Stomach (tissue), 9 donors: ENCODE results near the gene FUBP1. TPM values are rescaled to one million over a fixed set of nuclear protein-coding genes. Genes with fewer than 3 reads are reported as not detected.

Experiments used
- DNase-seq, 2 donors: peaks; one replicate each; pipeline versions ENCODE4 v3.0.0 to v3.0.0-alpha.2; 2013 to 2019
- H3K27ac ChIP-seq, 5 donors: fragments of 200-600 bp in 4 of 5; sonication (generic) in 4 of 5; one replicate each; pipeline ENCODE4 v1.5.1; 2013 to 2019; ENCODE audit warnings: mild to moderate bottlenecking in 1 of 5, moderate library complexity in 1 of 5
- H3K27me3 ChIP-seq, 3 donors: fragments of 200-600 bp; sonication (generic); one replicate each; pipeline ENCODE4 v1.5.1; 2017 to 2019; ENCODE audit warnings: mixed run types in 1 of 3
- H3K36me3 ChIP-seq, 4 donors: fragments of 200-600 bp; sonication (generic); 1 replicate in 3 of 4; 2 replicates in 1 of 4; pipeline ENCODE4 v1.5.1; 2016 to 2019
- H3K4me1 ChIP-seq, 4 donors: fragments of 200-600 bp; sonication (generic); one replicate each; pipeline ENCODE4 v1.5.1; 2016 to 2019
- H3K4me3 ChIP-seq, 4 donors: fragments of 200-600 bp; sonication (generic) in 3 of 4; one replicate each; pipeline ENCODE4 v1.5.1; 2016 to 2019; ENCODE audit warnings: mild to moderate bottlenecking in 1 of 4
- H3K9me3 ChIP-seq, 4 donors: fragments of 200-600 bp; sonication (generic); one replicate each; pipeline ENCODE4 v1.5.1; 2016 to 2019
- EP300 ChIP-seq: sonication (generic); formaldehyde crosslinking; IDR thresholded peaks from one replicate; pipeline ENCODE4 v1.6.1; 2017; ENCODE audit warnings: antibody characterized with exemption
- POLR2A ChIP-seq, 4 donors: fragments of 450-650 bp; IDR thresholded peaks; one replicate each; pipeline ENCODE4 v1.6.1; 2016; ENCODE audit warnings: antibody characterized with exemption in 4 of 4, control low read depth in 2 of 4, mild to moderate bottlenecking in 1 of 4, moderate library complexity in 1 of 4
- POLR2AphosphoS5 ChIP-seq, 3 donors: sonication (generic); formaldehyde crosslinking; IDR thresholded peaks; one replicate each; pipeline ENCODE4 v1.6.1; 2016; ENCODE audit warnings: antibody characterized with exemption in 3 of 3
- WGBS, 5 donors: extraction: QIAGEN DNeasy Blood & Tissue Kit in 3 of 5; methylation state at CpG; one replicate each; pipeline versions ENCODE4 v1.1.5 to v1.1.7; 2013 to 2018; 5-methylcytosine and 5-hydroxymethylcytosine counted together
- intact Hi-C: fragments of 100-400 bp; cut with DNase I; formaldehyde crosslinking; loops from one replicate; pipeline ENCODE4 v1.15.1; 2023; ENCODE audit warnings: low total_unique reads
- polyA plus RNA-seq, 3 donors: library from polyadenylated mRNA; stranded (reverse); fragments of 200-250 nt; gene quantifications; one replicate each; pipeline ENCODE4 v1.2.3, GENCODE V29; 2013
- total RNA-seq, 5 donors: library from RNA; depleted of rRNA; stranded (reverse); fragments of >200 nt; gene quantifications; one replicate each; pipeline versions ENCODE4 v1.1.0 to v1.2.3, GENCODE V29; 2014 to 2016
- TF ChIP-seq, protein P1 (sequence below), 7 experiments: fragments of 450-650 bp in 4 of 7; fragments of 200-600 bp in 3 of 7; sonication (generic) in 3 of 7; IDR thresholded peaks; one replicate each; pipeline ENCODE4 v1.5.1; 2016 to 2019; ENCODE audit warnings: antibody characterized with exemption in 7 of 7, control low read depth in 2 of 7, mild to moderate bottlenecking in 1 of 7
- donor health status: healthy with polysubstance abuse.
- donor health status: Bipolar disorder and iron deficiency.
- donor health status: healthy.

Gene FUBP1
- total and polyA plus RNA-seq, 8 donors, result 25.6 to 394 (median 54.4) TPM

DNA sequence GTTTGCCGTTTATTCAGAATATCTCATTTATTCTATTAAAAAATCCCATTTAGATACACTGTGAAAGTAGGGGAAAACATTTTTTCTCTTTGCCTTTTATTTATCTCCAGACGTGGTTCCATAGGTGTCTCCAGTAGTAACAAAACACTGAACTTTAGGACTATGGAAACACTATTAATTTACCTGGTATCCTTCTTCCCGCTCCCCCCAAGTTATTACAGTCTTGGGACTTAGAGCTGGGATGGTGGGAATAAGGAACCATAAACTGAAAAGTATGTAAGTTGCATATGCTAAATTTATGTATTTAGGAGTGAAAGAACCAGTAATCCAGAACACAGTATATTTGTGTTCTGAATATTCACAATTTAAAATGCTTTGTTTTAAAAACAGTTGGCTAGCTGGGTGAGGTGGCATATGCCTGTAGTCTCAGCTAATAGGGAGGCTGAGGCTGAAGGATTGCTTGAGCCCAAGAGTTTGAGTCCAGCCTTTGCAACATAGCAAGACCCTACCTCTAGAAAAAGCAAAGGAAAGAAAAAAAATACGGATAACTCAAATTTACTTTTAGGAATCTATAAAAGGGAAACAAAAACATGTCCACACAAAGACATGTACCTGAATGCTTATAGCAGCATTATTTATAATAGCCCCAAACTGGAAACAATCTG, 28.9 kb upstream of the FUBP1 start:
- peak overlapping the region in 1 of 5 donors; percentile 4 for H3K27ac ChIP-seq
- intact Hi-C loops, result no loop called here
- peak overlapping the region; percentile 7 to 55 (median 54) for H3K4me3 ChIP-seq
- no peak for DNase-seq
- TF ChIP-seq, protein P1, sequence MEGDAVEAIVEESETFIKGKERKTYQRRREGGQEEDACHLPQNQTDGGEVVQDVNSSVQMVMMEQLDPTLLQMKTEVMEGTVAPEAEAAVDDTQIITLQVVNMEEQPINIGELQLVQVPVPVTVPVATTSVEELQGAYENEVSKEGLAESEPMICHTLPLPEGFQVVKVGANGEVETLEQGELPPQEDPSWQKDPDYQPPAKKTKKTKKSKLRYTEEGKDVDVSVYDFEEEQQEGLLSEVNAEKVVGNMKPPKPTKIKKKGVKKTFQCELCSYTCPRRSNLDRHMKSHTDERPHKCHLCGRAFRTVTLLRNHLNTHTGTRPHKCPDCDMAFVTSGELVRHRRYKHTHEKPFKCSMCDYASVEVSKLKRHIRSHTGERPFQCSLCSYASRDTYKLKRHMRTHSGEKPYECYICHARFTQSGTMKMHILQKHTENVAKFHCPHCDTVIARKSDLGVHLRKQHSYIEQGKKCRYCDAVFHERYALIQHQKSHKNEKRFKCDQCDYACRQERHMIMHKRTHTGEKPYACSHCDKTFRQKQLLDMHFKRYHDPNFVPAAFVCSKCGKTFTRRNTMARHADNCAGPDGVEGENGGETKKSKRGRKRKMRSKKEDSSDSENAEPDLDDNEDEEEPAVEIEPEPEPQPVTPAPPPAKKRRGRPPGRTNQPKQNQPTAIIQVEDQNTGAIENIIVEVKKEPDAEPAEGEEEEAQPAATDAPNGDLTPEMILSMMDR (IDR thresholded peaks at IDR 0.05), result no peak
- TF ChIP-seq EP300 (no peak), POLR2AphosphoS5 (IDR thresholded peaks at IDR 0.05) (no peak), POLR2A (IDR thresholded peaks at IDR 0.05) (no peak)
- H3K4me1 ChIP-seq, result peaks cover 5 to 61% (median 32%) of the 10 kb centered on the region in 4 donors
- WGBS, 5 donors, result 82 to 94% (median 88%) methylated on average over 4 of the region's 4 CpGs
- H3K27me3 ChIP-seq, result no peaks in the 10 kb centered on the region
- no peaks in the 10 kb centered on the region for H3K9me3 ChIP-seq
- peaks cover 0 to 1% (median under 1%) of the 10 kb centered on the region in 4 donors for H3K36me3 ChIP-seq

DNA sequence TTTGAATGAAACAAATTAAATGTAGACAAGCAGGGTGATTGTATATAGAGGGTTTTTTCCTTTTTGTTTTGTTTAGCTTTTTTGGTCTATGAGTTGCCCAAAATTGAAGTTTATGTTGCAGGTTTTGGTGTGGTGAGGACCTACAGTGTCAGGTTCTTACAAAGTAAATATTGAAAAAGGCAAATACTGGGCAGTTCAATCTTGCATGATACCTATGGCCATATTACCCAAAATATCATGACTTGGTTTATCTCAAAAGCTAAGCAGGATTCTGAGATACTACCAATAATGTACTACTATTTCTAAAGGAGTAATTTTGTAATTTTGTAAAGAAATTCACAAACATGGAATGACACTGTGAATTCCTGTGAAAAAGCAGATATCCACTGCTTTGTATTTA, 27.6 kb upstream of the FUBP1 start:
- Histone ChIP-seq H3K4me3 (peak overlapping the region; percentile 53 to 55 (median 54)), H3K36me3 (no peaks in the 10 kb centered on the region), H3K9me3 (no peaks in the 10 kb centered on the region), H3K27ac (peak overlapping the region in 4 of 5 donors; percentile 84 to 93 (median 90)), H3K4me1 (peaks cover 5 to 61% (median 32%) of the 10 kb centered on the region in 4 donors), H3K27me3 (no peaks in the 10 kb centered on the region)
- TF ChIP-seq POLR2AphosphoS5 (IDR thresholded peaks at IDR 0.05) (no peak), EP300 (no peak), POLR2A (IDR thresholded peaks at IDR 0.05) (no peak)
- DNase-seq, result no peak
- intact Hi-C loops, result no loop called here

DNA sequence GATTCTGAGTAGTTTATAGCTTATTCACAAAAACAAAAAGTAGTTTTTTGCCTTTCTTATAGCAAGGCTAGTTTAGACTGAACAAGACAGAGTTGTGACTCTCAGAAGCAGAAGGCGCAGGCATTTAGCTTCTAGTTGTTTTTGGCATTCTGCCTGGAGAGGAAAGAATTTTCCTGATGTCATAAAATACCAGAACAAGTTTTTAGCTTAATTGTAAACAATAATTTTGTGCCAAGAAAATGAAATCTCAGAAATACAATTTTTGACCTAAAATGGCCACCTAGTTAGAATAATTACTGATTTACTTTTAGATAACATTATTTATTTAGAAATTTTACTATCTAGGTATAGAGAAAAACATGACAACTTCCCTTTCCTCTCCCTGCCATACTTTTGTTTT, 26.9 kb upstream of the FUBP1 start:
- DNase-seq, result peak in 1 of 2 donors; percentile 92
- TF ChIP-seq POLR2AphosphoS5 (IDR thresholded peaks at IDR 0.05) (peak; percentile 78 to 86 (median 78)), POLR2A (IDR thresholded peaks at IDR 0.05) (no peak)
- Histone ChIP-seq H3K36me3 (no peaks in the 10 kb centered on the region), H3K27me3 (no peaks in the 10 kb centered on the region), H3K9me3 (no peaks in the 10 kb centered on the region), H3K4me1 (peaks cover 5 to 57% (median 31%) of the 10 kb centered on the region in 4 donors), H3K27ac (peak overlapping the region in 4 of 5 donors; percentile 84 to 93 (median 90)), H3K4me3 (peak overlapping the region; percentile 53 to 55 (median 54))
- WGBS, 5 donors, result 0 to 10% (median 3%) methylated on average over 1 of the region's 1 CpG
- intact Hi-C loops, result no loop called here

DNA sequence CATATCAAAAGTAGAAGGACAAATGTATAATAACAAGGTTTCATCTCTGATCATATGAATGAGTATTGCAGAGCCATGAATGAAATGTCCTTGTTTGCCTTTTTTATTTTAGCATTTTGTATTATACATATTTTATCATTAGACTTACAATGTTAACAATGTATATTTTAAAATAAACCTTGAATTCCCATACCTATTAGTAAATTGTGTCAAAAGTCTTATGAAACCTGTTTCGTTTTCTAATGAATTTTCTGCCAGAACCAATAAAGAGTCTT, 26.5 kb upstream of the FUBP1 start:
- no peaks in the 10 kb centered on the region for H3K36me3 ChIP-seq
- intact Hi-C loops, result no loop called here
- WGBS, 5 donors, result 0 to 3% (median 2%) methylated on average over 1 of the region's 1 CpG
- no peaks in the 10 kb centered on the region for H3K27me3 ChIP-seq
- TF ChIP-seq POLR2AphosphoS5 (IDR thresholded peaks at IDR 0.05), result no peak
- TF ChIP-seq EP300, result no peak
- TF ChIP-seq POLR2A (IDR thresholded peaks at IDR 0.05), result no peak
- TF ChIP-seq, protein P1 (IDR thresholded peaks at IDR 0.05), result no peak
- DNase-seq, result no peak
- H3K27ac ChIP-seq, result peak overlapping the region in 4 of 5 donors; percentile 84 to 93 (median 90)
- no peaks in the 10 kb centered on the region for H3K9me3 ChIP-seq
- peaks cover 5 to 53% (median 29%) of the 10 kb centered on the region in 4 donors for H3K4me1 ChIP-seq
- peak overlapping the region; percentile 53 to 55 (median 54) for H3K4me3 ChIP-seq

DNA sequence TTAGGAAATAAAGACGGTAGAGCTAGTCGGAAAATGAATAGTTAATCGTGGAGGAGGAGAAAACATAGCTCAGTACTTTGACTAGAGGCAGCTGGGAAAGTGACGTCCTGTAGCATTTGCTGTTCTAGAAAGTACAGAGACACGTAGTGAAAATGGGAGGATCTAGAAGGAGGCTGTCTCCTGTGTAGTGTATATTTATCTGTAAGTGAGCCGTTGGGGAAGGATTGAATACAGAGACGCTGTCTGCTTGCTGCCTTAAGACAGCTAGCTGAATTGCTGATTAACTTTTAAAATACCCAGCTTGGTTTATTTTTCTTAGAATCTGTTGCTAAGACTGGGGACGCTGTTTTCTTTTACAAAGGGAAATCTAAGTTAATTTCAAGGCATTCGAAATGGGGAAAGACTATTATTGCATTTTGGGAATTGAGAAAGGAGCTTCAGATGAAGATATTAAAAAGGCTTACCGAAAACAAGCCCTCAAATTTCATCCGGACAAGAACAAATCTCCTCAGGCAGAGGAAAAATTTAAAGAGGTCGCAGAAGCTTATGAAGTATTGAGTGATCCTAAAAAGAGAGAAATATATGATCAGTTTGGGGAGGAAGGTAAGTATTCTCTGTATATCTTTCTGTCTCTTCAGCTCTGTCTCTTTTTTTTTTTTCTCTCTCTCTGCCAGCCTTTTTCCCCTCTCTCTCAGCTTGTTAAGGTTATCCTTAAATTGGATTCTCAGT, 26.0 kb upstream of the FUBP1 start, which contains the start of gene DNAJB4:
DNAJB4 (plus strand) TSS at position 221 of the 729 bp plus-strand sequence; CDS start at position 393, 172 bp downstream.
- Histone ChIP-seq H3K27me3 (no peaks in the 10 kb centered on the region), H3K4me3 (peak within 1 kb of the TSS; percentile 53 to 55 (median 54)), H3K9me3 (no peaks in the 10 kb centered on the region), H3K4me1 (peaks cover 5 to 48% (median 27%) of the 10 kb centered on the region in 4 donors), H3K36me3 (no peaks in the 10 kb centered on the region), H3K27ac (peak within 1 kb of the TSS; percentile 56 to 93 (median 88))
- intact Hi-C loops, result no loop called here
- 0 to 3% (median 1%) methylated on average over 12 of the region's 12 CpGs for WGBS, 5 donors
- TF ChIP-seq POLR2AphosphoS5 (IDR thresholded peaks at IDR 0.05) (peak; percentile 96 to 99 (median 98)), POLR2A (IDR thresholded peaks at IDR 0.05) (peak in 2 of 4 donors; percentile 97), EP300 (no peak)
- TF ChIP-seq, protein P1 (IDR thresholded peaks at IDR 0.05), result peak in 1 of 7 experiments; percentile 12
- DNase-seq, result peak; percentile 72 to 98
